K562 (cell line): ENCODE data around the gene ODC1. TPM values are rescaled to one million over a fixed set of nuclear protein-coding genes. Genes with fewer than 3 reads are reported as not detected.

ENCODE experiments used
- HMBOX1 ChIP-seq: sonication (generic); IDR thresholded peaks from 2 replicates; pipeline ENCODE4 v1.6.1; 2016
- HNRNPH1 ChIP-seq: fragments of 200-400 bp; formaldehyde crosslinking; optimal IDR thresholded peaks from 2 replicates; pipeline ENCODE3; 2017; ENCODE audit warnings: low read depth, mild to moderate bottlenecking, low read length, moderate library complexity
- HNRNPK ChIP-seq: fragments of 200-400 bp; formaldehyde crosslinking; IDR thresholded peaks from one replicate; pipeline ENCODE4 v1.6.1; 2018; ENCODE audit warnings: mild to moderate bottlenecking, low read depth, low read length; ENCODE audit not compliant: poor library complexity, severe bottlenecking
- LCOR ChIP-seq: sonication (generic); formaldehyde crosslinking; IDR thresholded peaks from 2 replicates; pipeline ENCODE4 v1.8.0; 2022; ENCODE audit warnings: mild to moderate bottlenecking, missing genetic modification reagents
- MAFF ChIP-seq: IDR thresholded peaks from 2 replicates; pipeline ENCODE4 v1.6.1; 2012; ENCODE audit warnings: low read length, improper control_type of control experiment
- NR2C2 ChIP-seq, 2 experiments: fragments of 200-800 bp in 1 of 2; sonication (Bioruptor generic) in 1 of 2; sonication (generic) in 1 of 2; formaldehyde crosslinking in 1 of 2; IDR thresholded peaks; 2 replicates each; pipeline versions ENCODE4 v1.6.1 to v1.8.0; 2016 to 2022; ENCODE audit warnings: mild to moderate bottlenecking in 1 of 2, missing compliant biosample characterization in 1 of 2, missing genetic modification characterization in 1 of 2, missing genetic modification reagents in 1 of 2
- PHB ChIP-seq: fragments of 250-450 bp; sonication (Bioruptor Pico); IDR thresholded peaks from 2 replicates; pipeline ENCODE4 v1.5.0; 2021
- POLR2AphosphoS2 ChIP-seq: IDR thresholded peaks from 2 replicates; pipeline ENCODE4 v1.6.1; 2012; ENCODE audit warnings: low read length, improper control_type of control experiment
- PTRF ChIP-seq: fragments of 450-650 bp; IDR thresholded peaks from 2 replicates; pipeline ENCODE4 v1.6.1; 2016; ENCODE audit warnings: mild to moderate bottlenecking, missing genetic modification characterization, missing compliant biosample characterization
- RHOXF2B ChIP-seq: fragments of 250-450 bp; sonication (Bioruptor Pico); conservative IDR thresholded peaks from 2 replicates; pipeline ENCODE4 v1.5.1; 2021
- SAP30 ChIP-seq: fragments of 200-600 bp; sonication (generic); IDR thresholded peaks from 2 replicates; pipeline ENCODE4 v1.6.1; 2012; ENCODE audit warnings: borderline replicate concordance, low read depth, mild to moderate bottlenecking, moderate library complexity, low read length, control low read depth, inconsistent platforms; ENCODE audit not compliant: insufficient read depth, poor library complexity, severe bottlenecking
- STAT5B ChIP-seq: fragments of 250-450 bp; sonication (Bioruptor Pico); IDR thresholded peaks from 2 replicates; pipeline ENCODE4 v1.8.0; 2021; ENCODE audit warnings: mild to moderate bottlenecking, inconsistent platforms
- TEAD4 ChIP-seq, 2 experiments: sonication (generic) in 1 of 2; formaldehyde crosslinking in 1 of 2; IDR thresholded peaks; 2 replicates each; pipeline versions ENCODE4 v1.6.1 to v1.8.0; 2012 to 2022; ENCODE audit warnings: borderline replicate concordance in 1 of 2, inconsistent platforms in 1 of 2, low read length in 1 of 2, mild to moderate bottlenecking in 1 of 2, missing genetic modification reagents in 1 of 2
- ZBTB26 ChIP-seq: fragments of 450-650 bp; formaldehyde crosslinking; IDR thresholded peaks from 2 replicates; pipeline ENCODE4 v1.4.0; 2022; ENCODE audit warnings: missing genetic modification characterization
- ZNF318 ChIP-seq, 2 experiments: fragments of 450-650 bp; IDR thresholded peaks; 2 replicates each; pipeline ENCODE4 v1.6.1; 2016; ENCODE audit warnings: mild to moderate bottlenecking in 2 of 2, borderline replicate concordance in 1 of 2, low read depth in 1 of 2, moderate library complexity in 1 of 2
- ZNF696 ChIP-seq: fragments of 250-450 bp; sonication (Bioruptor Pico); conservative IDR thresholded peaks from 2 replicates; pipeline ENCODE4 v1.4.0; 2020; ENCODE audit warnings: mild to moderate bottlenecking, moderate library complexity
- polyA plus RNA-seq, 8 experiments: library from polyadenylated mRNA; depleted of rRNA in 4 of 8; stranded (reverse) in 5 of 8; unstranded in 3 of 8; fragments of >200 nt; fragmentation: Nextera tagmentation in 2 of 8; fragmentation: Illumina TruSeq in 1 of 8; extraction: Ambion mirVana in 2 of 8; extraction: Trizol in 1 of 8; gene quantifications; 2 replicates each; pipeline versions ENCODE4 v1.2.1 to v1.2.3, GENCODE V29; 2011 to 2014; ENCODE audit warnings: inconsistent platforms in 1 of 8, missing spikeins in 1 of 8
- total RNA-seq, 7 experiments: library from RNA; depleted of rRNA in 6 of 7; stranded (reverse); fragments of >200 nt in 6 of 7; fragmentation: Illumina TruSeq in 2 of 7; extraction: Trizol in 2 of 7; gene quantifications; 2 replicates each; pipeline versions ENCODE4 v1.2.1 to v1.2.3, GENCODE V29; 2011 to 2021; ENCODE audit warnings: low replicate concordance in 1 of 7

ODC1 gene
- total and polyA plus RNA-seq, 9 of the 15 experiments (the other 6 are each of a cell fraction or from before 2014, with no cell fraction given) = 142 to 563 (median 457) TPM

GRCh38 chr2:10407841-10408648 lies 40.1 kb downstream of the ODC1 start (continued):
- TF ChIP-seq ZNF318 (IDR thresholded peaks at IDR 0.05; ENCODE audit: borderline replicate concordance in 1 of 2, low read depth in 1 of 2) (peak in 1 of 2 experiments; percentile 79; a peak in 2 of 4 replicates), SAP30 (no peak), NR2C2 (CRISPR knock-in tag; IDR thresholded peaks at IDR 0.05) (no peak), NR2C2 (tag; IDR thresholded peaks at IDR 0.05) (peak; percentile 79), MAFF (peak; percentile 75), ZBTB26 (0 out of 2 replicates have a peak, but pooled peaks have one; percentile 11), ZNF696 (CRISPR knock-in tag) (no peak), POLR2AphosphoS2 (no peak), STAT5B (no peak), RHOXF2B (no peak), TEAD4 (IDR thresholded peaks at IDR 0.05; ENCODE audit: low read length) (peak; percentile 30; the same call in 1 of the 2 replicates), TEAD4 (CRISPR knock-in tag; IDR thresholded peaks at IDR 0.05; ENCODE audit: borderline replicate concordance) (no peak), HMBOX1 (peak; percentile 63; the same call in 1 of the 2 replicates), HNRNPK (no peak), PTRF (tag) (no peak), PHB (no peak), HNRNPH1 (no peak), LCOR (CRISPR knock-in tag) (0 out of 2 replicates have a peak, but pooled peaks have one; percentile 51)
